SK-N-SH (cell line): ENCODE results near the gene MAP2K5. TPM values are rescaled to one million over a fixed set of nuclear protein-coding genes. Genes with fewer than 3 reads are reported as not detected.

Experiments
- CTCF ChIA-PET: fragments of 300-600, 350-600 bp; formaldehyde crosslinking; extraction: SDS; loops from one replicate; lab custom pipeline; 2021; lab: Yijun Ruan, JAX
- POLR2A ChIA-PET: fragments of 350-600 bp; sonication (Branson Sonifier 250); formaldehyde crosslinking; extraction: SDS; loops from one replicate; lab custom pipeline; 2020; ENCODE audit warnings: antibody characterized with exemption, inconsistent platforms; lab: Yijun Ruan, JAX
- DNase-seq: peaks from one replicate; pipeline ENCODE4 v3.0.0; 2012
- H2AFZ ChIP-seq: fragments of 200-600 bp; sonication (generic); 2 replicates; pipeline ENCODE4 v1.8.1; 2016; ENCODE audit warnings: antibody characterized with exemption, mild to moderate bottlenecking, low read depth
- H3F3A ChIP-seq: fragments of 200-600 bp; sonication (generic); replicated peaks from 2 replicates; pipeline ENCODE3; 2016; ENCODE audit warnings: antibody characterized with exemption, mild to moderate bottlenecking; ENCODE audit not compliant: insufficient read depth
- H3K27ac ChIP-seq, 2 experiments: fragments of 200-500 bp in 1 of 2; fragments of 200-600 bp in 1 of 2; sonication (Bioruptor generic) in 1 of 2; sonication (generic), shearing (Covaris generic) in 1 of 2; 2 replicates each; pipeline versions ENCODE4 v1.5.1 to v1.6.1; 2014 to 2016; ENCODE audit warnings: low read depth in 2 of 2, inconsistent platforms in 1 of 2, low read length in 1 of 2, mild to moderate bottlenecking in 1 of 2, mixed read lengths in 1 of 2
- H3K27me3 ChIP-seq: fragments of 200-600 bp; sonication (generic), shearing (Covaris generic); 2 replicates; pipeline ENCODE4 v1.6.1; 2016; ENCODE audit warnings: mixed run types; ENCODE audit not compliant: insufficient read depth
- H3K36me3 ChIP-seq, 2 experiments: fragments of 200-500 bp in 1 of 2; fragments of 200-600 bp in 1 of 2; sonication (Bioruptor generic) in 1 of 2; sonication (generic) in 1 of 2; replicated peaks in 1 of 2; 2 replicates each; pipeline versions ENCODE3 to v1.5.1; 2014 to 2016; ENCODE audit warnings: low read length in 1 of 2, mild to moderate bottlenecking in 1 of 2; ENCODE audit not compliant: insufficient read depth in 2 of 2, control insufficient read depth in 1 of 2
- H3K4me1 ChIP-seq, 2 experiments: fragments of 200-500 bp in 1 of 2; fragments of 200-600 bp in 1 of 2; sonication (Bioruptor generic) in 1 of 2; sonication (generic), shearing (Covaris generic) in 1 of 2; 2 replicates each; pipeline versions ENCODE4 v1.5.1 to v1.6.1; 2014 to 2016; ENCODE audit warnings: low read depth in 1 of 2, low read length in 1 of 2, mixed run types in 1 of 2; ENCODE audit not compliant: insufficient read depth in 2 of 2, control insufficient read depth in 1 of 2
- H3K4me2 ChIP-seq: fragments of 200-600 bp; sonication (generic), shearing (Covaris generic); 2 replicates; pipeline ENCODE4 v1.6.1; 2017; ENCODE audit warnings: mixed run types
- H3K4me3 ChIP-seq, 2 experiments: fragments of 200-500 bp in 1 of 2; fragments of 200-600 bp in 1 of 2; sonication (Bioruptor generic) in 1 of 2; sonication (generic), shearing (Covaris generic) in 1 of 2; 2 replicates each; pipeline versions ENCODE4 v1.5.1 to v1.8.1; 2014 to 2016; ENCODE audit warnings: low read depth in 2 of 2, inconsistent platforms in 1 of 2, low read length in 1 of 2, mild to moderate bottlenecking in 1 of 2, mixed read lengths in 1 of 2, moderate library complexity in 1 of 2
- H3K79me2 ChIP-seq: fragments of 200-600 bp; sonication (generic); 2 replicates; pipeline ENCODE4 v1.8.1; 2017; ENCODE audit warnings: mild to moderate bottlenecking; ENCODE audit not compliant: insufficient read depth
- H3K9ac ChIP-seq: fragments of 200-600 bp; sonication (generic); 2 replicates; pipeline ENCODE4 v1.6.1; 2017; ENCODE audit warnings: mixed run types
- H3K9me2 ChIP-seq: fragments of 200-600 bp; sonication (generic); 2 replicates; pipeline ENCODE4 v1.6.1; 2017; ENCODE audit warnings: mixed run types
- H3K9me3 ChIP-seq: fragments of 200-600 bp; sonication (generic); 2 replicates; pipeline ENCODE4 v1.6.1; 2017; ENCODE audit warnings: mixed run types, mild to moderate bottlenecking, moderate library complexity
- H4K20me1 ChIP-seq: fragments of 200-600 bp; sonication (generic); 2 replicates; pipeline ENCODE4 v1.6.1; 2017; ENCODE audit warnings: mild to moderate bottlenecking, mixed run types; ENCODE audit not compliant: insufficient read depth
- CHD2 ChIP-seq: fragments of 150-350 bp; IDR thresholded peaks from 2 replicates; pipeline ENCODE4 v1.6.1; 2018; ENCODE audit warnings: low read length; ENCODE audit not compliant: partially characterized antibody
- ELF1 ChIP-seq: IDR thresholded peaks from 2 replicates; pipeline ENCODE4 v1.4.0; 2012
- EP300 ChIP-seq, 2 experiments: IDR thresholded peaks; 2 replicates each; pipeline versions ENCODE4 v1.4.0 to v1.6.1; 2012; ENCODE audit warnings: borderline replicate concordance in 1 of 2, low read depth in 1 of 2, low read length in 1 of 2
- FOSL2 ChIP-seq: IDR thresholded peaks from 2 replicates; pipeline ENCODE4 v1.4.0; 2012; ENCODE audit warnings: low read depth, mild to moderate bottlenecking, moderate library complexity, borderline replicate concordance
- FOXJ3 ChIP-seq: sonication (generic); formaldehyde crosslinking; IDR thresholded peaks from 2 replicates; pipeline ENCODE4 v1.5.1; 2020; ENCODE audit warnings: mild to moderate bottlenecking, missing genetic modification reagents
- FOXM1 ChIP-seq: IDR thresholded peaks from 2 replicates; pipeline ENCODE4 v1.4.0; 2012; ENCODE audit warnings: low read depth, mild to moderate bottlenecking
- GABPA ChIP-seq: IDR thresholded peaks from 2 replicates; pipeline ENCODE4 v1.4.0; 2012; ENCODE audit warnings: low read depth, mild to moderate bottlenecking
- NRF1 ChIP-seq: IDR thresholded peaks from 2 replicates; pipeline ENCODE4 v1.6.1; 2012; ENCODE audit warnings: low read depth, mild to moderate bottlenecking, low read length
- RAD21 ChIP-seq: IDR thresholded peaks from 2 replicates; pipeline ENCODE4 v1.6.1; 2012; ENCODE audit warnings: mild to moderate bottlenecking, low read length
- RCOR1 ChIP-seq: fragments of 150-350 bp; IDR thresholded peaks from 2 replicates; pipeline ENCODE4 v1.6.1; 2017; ENCODE audit warnings: antibody characterized with exemption, low read length
- RFX5 ChIP-seq: IDR thresholded peaks from 2 replicates; pipeline ENCODE4 v1.6.1; 2012; ENCODE audit warnings: mild to moderate bottlenecking, improper control_type of control experiment, low read length
- RXRA ChIP-seq: IDR thresholded peaks from 2 replicates; pipeline ENCODE4 v1.4.0; 2012; ENCODE audit warnings: low read depth, mild to moderate bottlenecking, borderline replicate concordance
- SMC3 ChIP-seq: IDR thresholded peaks from 2 replicates; pipeline ENCODE4 v1.6.1; 2012; ENCODE audit warnings: low read depth, low read length, improper control_type of control experiment
- TAF1 ChIP-seq: IDR thresholded peaks from 2 replicates; pipeline ENCODE4 v1.6.1; 2012; ENCODE audit warnings: low read depth, mild to moderate bottlenecking, low read length, moderate library complexity, borderline replicate concordance
- TCF12 ChIP-seq: IDR thresholded peaks from 2 replicates; pipeline ENCODE4 v1.4.0; 2012
- WGBS: methylation state at CpG from one replicate; pipeline ENCODE4 v1.1.6; 2017; ENCODE audit warnings: low lambda C conversion rate; 5-methylcytosine and 5-hydroxymethylcytosine counted together
- polyA plus RNA-seq, 3 experiments: library from polyadenylated mRNA; depleted of rRNA; stranded (reverse); fragments of >200 nt; gene quantifications; 2 replicates each; pipeline ENCODE4 v1.2.3, GENCODE V29; 2012
- TF ChIP-seq, protein P1 (sequence below): IDR thresholded peaks from 2 replicates; pipeline ENCODE4; 2012
- TF ChIP-seq, protein P2 (sequence below): IDR thresholded peaks from 2 replicates; pipeline ENCODE4 v1.4.0; 2012; ENCODE audit warnings: low read depth, borderline replicate concordance
- TF ChIP-seq, protein P3 (sequence below): IDR thresholded peaks from 2 replicates; pipeline ENCODE4 v1.4.0; 2012; ENCODE audit warnings: low read depth
- TF ChIP-seq, protein P4 (sequence below): IDR thresholded peaks from 2 replicates; pipeline ENCODE4 v1.4.0; 2012; ENCODE audit warnings: low read depth, borderline replicate concordance

MAP2K5 gene
- polyA plus RNA-seq, 1 of the 3 experiments (the other 2 are of a cell fraction): 6.2 TPM

DNA sequence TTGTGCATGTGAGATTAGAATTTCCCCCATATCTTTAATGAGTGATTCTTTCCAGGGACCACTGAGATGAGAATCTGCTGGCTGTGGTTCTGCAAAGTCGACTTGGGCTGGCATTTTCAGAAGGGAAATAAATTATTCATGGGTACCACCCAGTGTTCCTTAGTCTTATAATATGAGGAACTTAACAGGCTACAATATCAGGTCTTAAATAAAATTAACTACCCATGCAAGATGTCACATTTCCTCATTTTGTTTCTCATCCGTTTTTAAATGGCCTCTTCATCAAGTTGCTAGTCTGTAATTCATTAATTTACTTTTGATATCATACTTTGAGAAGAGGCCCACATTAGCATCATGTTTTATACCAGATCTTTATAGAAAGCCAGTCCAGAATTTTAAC lies 224.5 kb downstream of the MAP2K5 start:
- Histone ChIP-seq H3K4me2 (no peak overlapping the region), H3K36me3 (peaks cover 3 to 4% of the 10 kb centered on the region in 2 experiments), H2AFZ (no peak overlapping the region), H3K79me2 (no peaks in the 10 kb centered on the region), H3K9me3 (no peaks in the 10 kb centered on the region), H3K4me3 (no peak overlapping the region), H3K27ac (no peak overlapping the region), H3F3A (no peaks in the 10 kb centered on the region), H4K20me1 (no peaks in the 10 kb centered on the region), H3K27me3 (no peaks in the 10 kb centered on the region), H3K9ac (no peak overlapping the region), H3K9me2 (no peaks in the 10 kb centered on the region), H3K4me1 (peaks cover 0 to 19% of the 10 kb centered on the region in 2 experiments; a peak in 2 of 4 replicates)
- 67% methylated on average over 2 of the region's 2 CpGs for WGBS
- CTCF ChIA-PET: interaction anchor here (1.0 kb wide), 1 partner anchor 12 kb away, joined by 3 read pairs; no protein-coding TSS in a partner anchor
- TF ChIP-seq FOXJ3 (CRISPR knock-in tag) (no peak), RFX5 (no peak), RXRA (no peak), TAF1 (no peak), NRF1 (no peak), ELF1 (no peak), CHD2 (no peak), RCOR1 (no peak), EP300 (IDR thresholded peaks at IDR 0.05; ENCODE audit: borderline replicate concordance in 1 of 2, low read depth in 1 of 2, low read length in 1 of 2) (no peak), TCF12 (no peak), GABPA (no peak), FOXM1 (no peak), FOSL2 (no peak), SMC3 (no peak), RAD21 (no peak)
- TF ChIP-seq, protein P1, sequence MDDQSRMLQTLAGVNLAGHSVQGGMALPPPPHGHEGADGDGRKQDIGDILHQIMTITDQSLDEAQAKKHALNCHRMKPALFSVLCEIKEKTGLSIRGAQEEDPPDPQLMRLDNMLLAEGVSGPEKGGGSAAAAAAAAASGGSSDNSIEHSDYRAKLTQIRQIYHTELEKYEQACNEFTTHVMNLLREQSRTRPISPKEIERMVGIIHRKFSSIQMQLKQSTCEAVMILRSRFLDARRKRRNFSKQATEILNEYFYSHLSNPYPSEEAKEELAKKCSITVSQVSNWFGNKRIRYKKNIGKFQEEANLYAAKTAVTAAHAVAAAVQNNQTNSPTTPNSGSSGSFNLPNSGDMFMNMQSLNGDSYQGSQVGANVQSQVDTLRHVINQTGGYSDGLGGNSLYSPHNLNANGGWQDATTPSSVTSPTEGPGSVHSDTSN: no peak
- TF ChIP-seq, protein P2, sequence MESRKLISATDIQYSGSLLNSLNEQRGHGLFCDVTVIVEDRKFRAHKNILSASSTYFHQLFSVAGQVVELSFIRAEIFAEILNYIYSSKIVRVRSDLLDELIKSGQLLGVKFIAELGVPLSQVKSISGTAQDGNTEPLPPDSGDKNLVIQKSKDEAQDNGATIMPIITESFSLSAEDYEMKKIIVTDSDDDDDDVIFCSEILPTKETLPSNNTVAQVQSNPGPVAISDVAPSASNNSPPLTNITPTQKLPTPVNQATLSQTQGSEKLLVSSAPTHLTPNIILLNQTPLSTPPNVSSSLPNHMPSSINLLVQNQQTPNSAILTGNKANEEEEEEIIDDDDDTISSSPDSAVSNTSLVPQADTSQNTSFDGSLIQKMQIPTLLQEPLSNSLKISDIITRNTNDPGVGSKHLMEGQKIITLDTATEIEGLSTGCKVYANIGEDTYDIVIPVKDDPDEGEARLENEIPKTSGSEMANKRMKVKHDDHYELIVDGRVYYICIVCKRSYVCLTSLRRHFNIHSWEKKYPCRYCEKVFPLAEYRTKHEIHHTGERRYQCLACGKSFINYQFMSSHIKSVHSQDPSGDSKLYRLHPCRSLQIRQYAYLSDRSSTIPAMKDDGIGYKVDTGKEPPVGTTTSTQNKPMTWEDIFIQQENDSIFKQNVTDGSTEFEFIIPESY: no peak
- TF ChIP-seq, protein P3, sequence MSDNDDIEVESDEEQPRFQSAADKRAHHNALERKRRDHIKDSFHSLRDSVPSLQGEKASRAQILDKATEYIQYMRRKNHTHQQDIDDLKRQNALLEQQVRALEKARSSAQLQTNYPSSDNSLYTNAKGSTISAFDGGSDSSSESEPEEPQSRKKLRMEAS: no peak
- TF ChIP-seq, protein P4, sequence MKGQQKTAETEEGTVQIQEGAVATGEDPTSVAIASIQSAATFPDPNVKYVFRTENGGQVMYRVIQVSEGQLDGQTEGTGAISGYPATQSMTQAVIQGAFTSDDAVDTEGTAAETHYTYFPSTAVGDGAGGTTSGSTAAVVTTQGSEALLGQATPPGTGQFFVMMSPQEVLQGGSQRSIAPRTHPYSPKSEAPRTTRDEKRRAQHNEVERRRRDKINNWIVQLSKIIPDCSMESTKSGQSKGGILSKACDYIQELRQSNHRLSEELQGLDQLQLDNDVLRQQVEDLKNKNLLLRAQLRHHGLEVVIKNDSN: no peak
- DNase-seq: no peak
- POLR2A ChIA-PET: no interaction called here
